RWPE1 (cell line): Measurements from ENCODE around the gene SMU1.

Experiments
- CTCF ChIA-PET: fragments of 350-600 bp; sonication (Branson Sonifier 250); formaldehyde crosslinking; extraction: SDS; loops from one replicate; lab custom pipeline; 2021; lab: Yijun Ruan, JAX
- POLR2A ChIA-PET: fragments of 400-600 bp; formaldehyde crosslinking; extraction: SDS; loops from one replicate; lab custom pipeline; 2020; ENCODE audit warnings: antibody characterized with exemption; ENCODE audit not compliant: low non-redundant PET; lab: Yijun Ruan, JAX
- DNase-seq: peaks from one replicate; pipeline ENCODE4 v3.0.0; 2012; ENCODE audit warnings: low spot score
- H3K27ac ChIP-seq: fragments of 450-650 bp; 2 replicates; pipeline ENCODE4 v1.5.1; 2017
- TF ChIP-seq, protein P1 (sequence below): fragments of 450-650 bp; conservative IDR thresholded peaks from 2 replicates; pipeline ENCODE4 v1.5.1; 2017; ENCODE audit warnings: low read depth, mild to moderate bottlenecking

SMU1 gene

DNA sequence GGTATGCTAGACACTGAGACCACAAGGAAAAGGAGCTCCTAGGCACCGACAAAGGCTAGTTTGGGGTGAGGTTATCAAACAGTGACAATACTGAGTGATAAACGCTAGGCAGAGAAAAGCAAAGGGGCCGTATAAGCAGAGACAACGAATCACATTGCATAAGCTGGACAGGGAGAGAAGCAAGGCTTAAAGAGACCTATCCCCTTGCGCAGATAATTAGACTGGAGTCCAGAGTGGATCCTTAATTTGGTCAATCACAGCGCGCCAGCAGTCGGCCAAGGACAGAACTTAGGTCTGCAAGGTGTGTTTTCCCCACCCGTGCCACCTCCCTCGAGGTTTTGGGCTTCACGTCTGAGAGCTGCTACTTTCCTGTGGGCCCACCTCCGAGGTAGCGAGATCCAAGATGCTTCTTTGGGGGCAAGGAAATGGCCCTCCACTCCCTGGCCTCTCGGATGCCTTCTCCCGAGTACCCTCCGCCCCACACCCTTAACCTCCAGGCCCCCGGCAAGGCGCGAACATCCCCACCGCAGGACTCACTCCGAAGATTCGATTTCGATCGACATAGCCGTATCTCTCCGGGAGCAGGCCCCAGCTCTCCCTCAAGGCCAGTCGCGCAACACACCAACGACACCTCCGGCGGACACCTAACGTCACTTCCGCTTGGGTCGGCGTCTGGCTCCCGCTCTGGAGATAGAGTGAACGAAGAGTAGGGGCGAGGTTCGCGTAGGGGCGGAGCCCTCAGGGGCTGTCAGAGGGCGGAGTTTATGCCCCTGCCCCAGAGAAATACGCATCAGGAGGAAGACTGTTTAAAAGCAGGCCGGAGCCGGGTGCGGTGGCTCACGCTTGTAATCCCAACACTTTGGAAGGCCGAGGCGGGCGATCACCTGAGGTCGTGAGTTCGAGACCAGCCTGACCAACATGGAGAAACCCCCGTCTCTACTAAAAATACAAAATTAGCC, at the start of gene SMU1:
TSS of gene SMU1 (minus strand) at position 629 of the 959 bp plus-strand sequence. CDS start at position 563, 66 bp downstream.
- ChIA-PET POLR2A (interaction anchor here (1.0 kb wide), 1 partner anchor 150 kb away, joined by 3 read pairs; no protein-coding TSS in a partner anchor), CTCF (interaction anchor here (0.6 to 0.8 kb wide), 3 partner anchors 11 to 150 kb away, joined by 3 read pairs; no protein-coding TSS in a partner anchor)
- peak; percentile 98 for DNase-seq
- H3K27ac ChIP-seq = peak within 1 kb of the TSS; percentile 84
- TF ChIP-seq, protein P1, sequence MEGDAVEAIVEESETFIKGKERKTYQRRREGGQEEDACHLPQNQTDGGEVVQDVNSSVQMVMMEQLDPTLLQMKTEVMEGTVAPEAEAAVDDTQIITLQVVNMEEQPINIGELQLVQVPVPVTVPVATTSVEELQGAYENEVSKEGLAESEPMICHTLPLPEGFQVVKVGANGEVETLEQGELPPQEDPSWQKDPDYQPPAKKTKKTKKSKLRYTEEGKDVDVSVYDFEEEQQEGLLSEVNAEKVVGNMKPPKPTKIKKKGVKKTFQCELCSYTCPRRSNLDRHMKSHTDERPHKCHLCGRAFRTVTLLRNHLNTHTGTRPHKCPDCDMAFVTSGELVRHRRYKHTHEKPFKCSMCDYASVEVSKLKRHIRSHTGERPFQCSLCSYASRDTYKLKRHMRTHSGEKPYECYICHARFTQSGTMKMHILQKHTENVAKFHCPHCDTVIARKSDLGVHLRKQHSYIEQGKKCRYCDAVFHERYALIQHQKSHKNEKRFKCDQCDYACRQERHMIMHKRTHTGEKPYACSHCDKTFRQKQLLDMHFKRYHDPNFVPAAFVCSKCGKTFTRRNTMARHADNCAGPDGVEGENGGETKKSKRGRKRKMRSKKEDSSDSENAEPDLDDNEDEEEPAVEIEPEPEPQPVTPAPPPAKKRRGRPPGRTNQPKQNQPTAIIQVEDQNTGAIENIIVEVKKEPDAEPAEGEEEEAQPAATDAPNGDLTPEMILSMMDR = no peak

DNA sequence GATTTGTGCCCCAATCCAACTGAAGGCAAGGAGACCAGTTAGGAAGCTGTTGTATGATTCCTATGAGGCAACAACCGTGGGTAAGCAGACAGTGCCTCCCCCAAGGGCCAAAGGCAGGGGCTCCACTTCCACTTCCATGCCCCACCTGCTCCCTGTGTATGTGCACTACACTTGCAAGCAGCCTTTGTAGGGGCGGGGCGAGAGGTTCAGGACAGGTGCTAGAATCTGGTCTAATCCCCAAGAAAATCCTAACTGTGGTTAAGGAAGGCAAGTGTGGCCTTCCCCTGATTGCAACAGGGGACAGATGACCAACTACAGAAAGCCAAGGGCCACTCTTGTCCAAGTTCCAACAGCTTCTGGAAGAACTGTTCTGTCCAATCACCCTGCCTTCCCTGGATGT, 49.0 kb upstream of the SMU1 start:
- CTCF ChIA-PET = interaction anchor here (0.5 kb wide), 1 partner anchor 13 kb away, joined by 3 read pairs; no protein-coding TSS in a partner anchor
- POLR2A ChIA-PET = no interaction called here
- TF ChIP-seq, protein P1 = no peak
- H3K27ac ChIP-seq = peak overlapping the region; percentile 64
- DNase-seq = no peak

DNA sequence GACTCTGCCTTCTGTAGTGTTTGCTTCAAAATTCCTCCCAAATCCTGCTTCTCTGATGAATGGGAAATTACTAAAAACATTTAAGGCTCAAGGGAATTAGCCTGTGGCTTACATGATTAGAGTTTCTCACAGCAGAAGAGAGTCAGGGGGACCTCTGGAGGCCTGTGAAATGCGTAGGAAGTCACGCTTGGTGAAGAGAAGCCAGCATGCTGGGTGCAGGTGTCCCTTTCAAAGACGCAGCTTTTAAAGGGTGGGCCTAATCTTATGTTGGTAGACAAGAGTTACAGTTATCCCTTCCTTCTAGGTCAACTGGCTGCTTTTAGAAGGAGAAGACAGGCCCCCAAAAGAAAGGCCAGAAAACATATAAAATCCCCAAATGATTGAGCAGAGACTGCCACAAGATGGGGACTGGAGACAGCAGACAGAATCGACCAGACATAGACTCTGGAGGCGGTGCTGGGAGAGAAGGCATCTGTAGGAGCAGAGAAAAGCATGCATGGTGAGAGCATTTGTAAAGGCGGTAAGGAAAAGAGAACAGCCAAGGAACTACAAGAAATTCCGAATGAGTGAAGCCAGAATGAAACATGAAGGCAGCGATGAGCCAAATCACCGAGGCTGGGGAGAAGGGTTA, 48.4 kb upstream of the SMU1 start:
- TF ChIP-seq, protein P1 = no peak
- H3K27ac ChIP-seq = peak overlapping the region; percentile 64
- ChIA-PET POLR2A (no interaction called here), CTCF (no interaction called here)
- no peak for DNase-seq

DNA sequence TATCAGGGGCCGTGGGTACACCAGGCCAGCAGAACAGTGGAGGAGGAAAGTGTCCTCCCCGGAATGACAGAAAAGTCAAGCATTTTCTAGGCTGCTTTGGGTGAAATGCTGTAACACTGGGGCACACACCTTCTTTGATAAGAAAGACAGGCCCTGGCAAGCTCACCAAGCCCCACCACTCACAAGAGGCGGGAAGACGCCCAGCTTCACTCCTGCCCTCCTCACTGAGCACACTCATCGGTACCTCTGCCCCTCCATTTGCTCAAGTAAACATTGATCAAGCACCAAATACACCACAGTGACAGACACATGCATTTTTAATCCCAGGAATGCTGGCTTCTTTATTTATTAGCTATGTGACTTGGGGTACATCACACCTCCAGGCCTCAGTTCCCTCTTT, 47.6 kb upstream of the SMU1 start:
- TF ChIP-seq, protein P1 = no peak
- ChIA-PET CTCF (no interaction called here), POLR2A (no interaction called here)
- peak overlapping the region; percentile 41 for H3K27ac ChIP-seq
- no peak for DNase-seq

DNA sequence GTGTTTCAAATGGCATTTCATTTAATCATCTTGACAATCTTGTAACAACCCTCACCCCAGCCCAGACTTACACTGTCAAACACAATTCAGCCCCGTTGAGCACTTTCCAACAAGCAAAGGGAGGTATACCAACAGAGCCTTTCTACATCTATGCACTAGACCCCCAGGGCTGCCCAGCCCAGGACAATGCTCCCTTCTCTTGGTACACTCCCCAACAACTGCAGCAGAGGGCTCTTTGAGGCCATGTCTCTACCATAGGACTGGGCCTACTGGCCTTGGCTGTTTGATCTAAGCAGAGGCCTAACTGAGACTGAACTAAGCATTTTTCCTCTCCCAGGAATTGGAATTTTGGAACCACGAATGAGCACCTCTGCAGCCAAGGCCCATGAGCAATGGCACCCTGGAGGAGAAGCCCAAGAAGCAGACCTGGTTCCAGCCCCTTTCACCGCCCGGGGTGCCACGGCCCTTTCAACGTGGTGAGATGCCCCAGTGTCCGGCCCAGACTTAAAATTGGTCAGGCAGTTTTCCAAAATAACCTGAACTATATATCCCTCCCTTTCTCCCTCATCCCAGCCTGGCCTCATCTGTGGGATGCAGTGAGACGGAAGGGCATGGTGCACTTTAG, 47.0 kb upstream of the SMU1 start:
- CTCF ChIA-PET = no interaction called here
- no peak for DNase-seq
- POLR2A ChIA-PET = no interaction called here
- H3K27ac ChIP-seq = peak overlapping the region; percentile 41
- TF ChIP-seq, protein P1 = no peak

DNA sequence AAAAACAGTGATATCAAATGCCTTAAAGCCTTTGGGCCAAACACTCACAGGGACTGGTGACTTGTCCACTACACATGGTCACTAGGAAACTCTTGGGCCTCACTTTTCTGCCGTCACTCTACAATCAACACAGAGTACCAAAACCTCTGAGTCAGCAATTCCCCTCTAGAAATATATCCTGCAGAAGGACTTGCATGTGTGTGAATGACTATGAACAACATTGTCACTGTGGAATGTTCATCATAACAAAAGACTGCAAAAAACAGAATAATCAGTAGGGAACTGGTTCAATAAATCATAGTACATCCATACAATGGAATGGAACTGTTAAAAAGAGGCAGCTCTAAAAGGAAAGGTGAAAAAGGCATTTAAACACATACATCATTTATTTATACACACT, 44.1 kb upstream of the SMU1 start:
- CTCF ChIA-PET = no interaction called here
- TF ChIP-seq, protein P1 = no peak
- no peak for DNase-seq
- H3K27ac ChIP-seq = no peak overlapping the region
- POLR2A ChIA-PET = no interaction called here
